Measurements from ENCODE around the gene BLMH. TPM values are rescaled to one million over a fixed set of nuclear protein-coding genes. Genes with fewer than 3 reads are reported as not detected.

Gene BLMH
- total RNA-seq, 2 donors from 2014 or later, result 18.7 to 48.1 TPM

GRCh38 chr17:30318155-30318554 is 26.4 kb upstream of the BLMH start:
- H3K9me3 ChIP-seq, result no peaks in the 10 kb centered on the region
- TF ChIP-seq, protein P1, sequence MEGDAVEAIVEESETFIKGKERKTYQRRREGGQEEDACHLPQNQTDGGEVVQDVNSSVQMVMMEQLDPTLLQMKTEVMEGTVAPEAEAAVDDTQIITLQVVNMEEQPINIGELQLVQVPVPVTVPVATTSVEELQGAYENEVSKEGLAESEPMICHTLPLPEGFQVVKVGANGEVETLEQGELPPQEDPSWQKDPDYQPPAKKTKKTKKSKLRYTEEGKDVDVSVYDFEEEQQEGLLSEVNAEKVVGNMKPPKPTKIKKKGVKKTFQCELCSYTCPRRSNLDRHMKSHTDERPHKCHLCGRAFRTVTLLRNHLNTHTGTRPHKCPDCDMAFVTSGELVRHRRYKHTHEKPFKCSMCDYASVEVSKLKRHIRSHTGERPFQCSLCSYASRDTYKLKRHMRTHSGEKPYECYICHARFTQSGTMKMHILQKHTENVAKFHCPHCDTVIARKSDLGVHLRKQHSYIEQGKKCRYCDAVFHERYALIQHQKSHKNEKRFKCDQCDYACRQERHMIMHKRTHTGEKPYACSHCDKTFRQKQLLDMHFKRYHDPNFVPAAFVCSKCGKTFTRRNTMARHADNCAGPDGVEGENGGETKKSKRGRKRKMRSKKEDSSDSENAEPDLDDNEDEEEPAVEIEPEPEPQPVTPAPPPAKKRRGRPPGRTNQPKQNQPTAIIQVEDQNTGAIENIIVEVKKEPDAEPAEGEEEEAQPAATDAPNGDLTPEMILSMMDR (IDR thresholded peaks at IDR 0.05), result no peak
- no peak for TF ChIP-seq POLR2A (IDR thresholded peaks at IDR 0.05)
- WGBS, 2 donors, result 64 to 68% methylated on average over 3 of the region's 3 CpGs
- no peaks in the 10 kb centered on the region for H3K27me3 ChIP-seq
- H3K27ac ChIP-seq, result no peak overlapping the region
- ATAC-seq (no peak), DNase-seq (no peak)
- intact Hi-C loops (cut with DNase I), result no loop called here
- H3K36me3 ChIP-seq (replicated peaks in 1 of 2; ENCODE audit: insufficient read depth in 1 of 2, low read depth in 2 of 2), result no peaks in the 10 kb centered on the region
- no peaks in the 10 kb centered on the region for H3K4me1 ChIP-seq
- H3K4me3 ChIP-seq, result no peak overlapping the region

DNA sequence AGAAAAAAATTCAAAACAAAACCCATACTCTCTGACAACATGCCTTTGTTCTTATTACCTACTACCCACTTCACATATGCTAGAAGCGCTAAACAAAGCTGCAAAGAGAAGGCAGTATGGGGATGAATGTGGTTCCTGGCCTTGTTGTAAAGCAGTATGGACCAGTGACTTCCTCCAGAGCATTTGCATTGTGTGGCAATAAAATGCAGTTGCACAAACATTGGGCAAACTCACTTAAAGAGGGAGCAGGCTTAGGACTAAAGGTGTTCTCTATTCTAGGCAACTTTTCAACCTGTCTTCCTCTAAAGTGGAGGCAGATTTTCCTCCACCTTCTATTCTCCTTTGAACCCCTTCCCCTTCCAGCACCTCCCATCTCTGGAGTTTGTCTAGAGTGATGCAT is 25.0 kb upstream of the BLMH start:
- H3K36me3 ChIP-seq (replicated peaks in 1 of 2; ENCODE audit: insufficient read depth in 1 of 2, low read depth in 2 of 2), result no peaks in the 10 kb centered on the region
- H3K4me3 ChIP-seq, result no peak overlapping the region
- TF ChIP-seq, protein P1 (IDR thresholded peaks at IDR 0.05), result no peak
- no peaks in the 10 kb centered on the region for H3K27me3 ChIP-seq
- DNase-seq (no peak), ATAC-seq (no peak)
- WGBS, 2 donors, result 90 to 93% methylated on average over 1 of the region's 1 CpG
- intact Hi-C loops (cut with DNase I), result no loop called here
- H3K9me3 ChIP-seq, result no peaks in the 10 kb centered on the region
- H3K4me1 ChIP-seq, result no peaks in the 10 kb centered on the region
- H3K27ac ChIP-seq, result no peak overlapping the region

DNA sequence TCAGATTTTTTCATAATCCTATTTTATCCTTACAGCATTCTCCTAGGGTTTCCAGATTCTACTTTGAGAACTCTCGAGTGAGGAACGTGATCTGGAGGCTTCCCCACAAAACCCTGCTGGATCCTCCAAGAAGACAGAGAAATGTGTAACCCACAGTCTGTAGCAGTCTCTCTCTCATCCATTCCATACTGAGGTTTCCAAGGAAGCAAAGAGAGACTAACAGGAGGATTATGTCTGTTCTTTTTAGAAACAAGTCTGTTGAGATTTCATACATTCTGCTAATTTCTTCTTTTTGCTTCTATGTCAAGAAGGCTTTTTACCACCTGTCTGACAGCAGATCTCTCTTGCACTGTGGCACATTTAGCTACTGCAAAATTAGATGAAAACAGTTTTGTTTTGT is 23.4 kb upstream of the BLMH start:
- Histone ChIP-seq H3K36me3 (replicated peaks in 1 of 2; ENCODE audit: insufficient read depth in 1 of 2, low read depth in 2 of 2) (no peaks in the 10 kb centered on the region), H3K4me1 (no peaks in the 10 kb centered on the region), H3K27ac (no peak overlapping the region), H3K4me3 (no peak overlapping the region), H3K9me3 (no peaks in the 10 kb centered on the region), H3K27me3 (no peaks in the 10 kb centered on the region)
- 63 to 89% methylated on average over 2 of the region's 2 CpGs for WGBS, 2 donors
- TF ChIP-seq, protein P1 (IDR thresholded peaks at IDR 0.05), result no peak
- TF ChIP-seq POLR2A (IDR thresholded peaks at IDR 0.05), result no peak
- ATAC-seq (no peak), DNase-seq (no peak)
- intact Hi-C loops (cut with DNase I), result no loop called here

- intact Hi-C loops (cut with DNase I), result no loop called here
- Histone ChIP-seq H3K9me3 (no peaks in the 10 kb centered on the region), H3K4me1 (no peaks in the 10 kb centered on the region), H3K27me3 (no peaks in the 10 kb centered on the region), H3K27ac (no peak overlapping the region), H3K36me3 (replicated peaks in 1 of 2; ENCODE audit: insufficient read depth in 1 of 2, low read depth in 2 of 2) (no peaks in the 10 kb centered on the region), H3K4me3 (no peak overlapping the region)
- TF ChIP-seq POLR2A (IDR thresholded peaks at IDR 0.05), result no peak
- ATAC-seq (no peak), DNase-seq (no peak)
- WGBS, 2 donors, result 37 to 55% methylated on average over 1 of the region's 1 CpG
Measured at GRCh38 chr17:30314474-30314873, 22.7 kb upstream of the BLMH start.

DNA sequence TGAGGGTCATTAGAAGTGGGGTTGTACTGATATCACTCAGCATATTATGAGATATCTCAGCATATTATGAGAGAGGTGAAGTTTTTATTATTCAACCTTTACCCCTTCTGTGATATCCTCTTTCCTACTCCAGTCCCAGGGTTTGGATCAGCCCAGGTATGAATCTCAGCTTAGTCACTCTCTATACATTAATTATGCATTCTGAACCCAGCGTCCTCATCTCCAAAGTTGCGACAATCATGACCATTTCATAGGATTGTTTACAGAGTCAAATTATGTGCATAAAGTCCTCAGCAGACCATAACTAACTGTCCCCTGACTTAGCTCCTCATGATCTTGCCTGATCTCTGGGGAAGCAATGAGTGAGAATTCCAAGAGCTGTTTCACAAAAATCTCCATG is 20.5 kb upstream of the BLMH start:
- Histone ChIP-seq H3K4me1 (no peaks in the 10 kb centered on the region), H3K4me3 (no peak overlapping the region), H3K36me3 (replicated peaks in 1 of 2; ENCODE audit: insufficient read depth in 1 of 2, low read depth in 2 of 2) (no peaks in the 10 kb centered on the region), H3K27ac (no peak overlapping the region), H3K27me3 (no peaks in the 10 kb centered on the region), H3K9me3 (no peaks in the 10 kb centered on the region)
- DNase-seq (no peak), ATAC-seq (no peak)
- intact Hi-C loops (cut with DNase I), result no loop called here
- 74 to 78% methylated on average over 2 of the region's 2 CpGs for whole genome bisulfite sequencing, 2 donors
- no peak for TF ChIP-seq POLR2A (IDR thresholded peaks at IDR 0.05)
- TF ChIP-seq, protein P1 (IDR thresholded peaks at IDR 0.05), result no peak
